Activated CD4-positive, alpha-beta memory T cell treated with anti-CD3 and anti-CD28 coated beads for 36 hours (primary cell): ENCODE measurements around the gene AK9. TPM values are rescaled to one million over a fixed set of nuclear protein-coding genes. Genes with fewer than 3 reads are reported as not detected.
"Not testable (repeated sequence)": the region's sequence is repeated elsewhere in the genome, so short reads cannot be mapped to it uniquely, and the experiment has no call there.

Experiments used
- CTCF ChIA-PET: fragments of 350-600 bp; sonication (Branson Sonifier 250); formaldehyde crosslinking; loops from one replicate; lab custom pipeline; 2021; ENCODE audit warnings: antibody characterized with exemption, inconsistent platforms; lab: Charles Lee
- POLR2A ChIA-PET: fragments of 350-600 bp; sonication (Branson Sonifier 250); formaldehyde crosslinking; loops from one replicate; lab custom pipeline; 2021; ENCODE audit warnings: antibody characterized with exemption; lab: Charles Lee
- DNase-seq: peaks from one replicate; pipeline ENCODE4 v3.0.0-alpha.2; 2020
- H3K27ac Mint-ChIP-seq: one replicate; pipeline ENCODE4 v1.8.0; 2021; ENCODE audit warnings: mixed read lengths
- H3K27me3 Mint-ChIP-seq: one replicate; pipeline ENCODE4 v1.8.0; 2021; ENCODE audit warnings: mixed read lengths
- H3K36me3 Mint-ChIP-seq: one replicate; pipeline ENCODE4 v1.8.0; 2021; ENCODE audit warnings: mixed read lengths
- H3K4me1 Mint-ChIP-seq: one replicate; pipeline ENCODE4 v1.8.0; 2021; ENCODE audit warnings: low read depth, mixed read lengths
- H3K4me3 Mint-ChIP-seq: one replicate; pipeline ENCODE4 v1.8.0; 2021; ENCODE audit warnings: mild to moderate bottlenecking, mixed read lengths
- H3K9me3 Mint-ChIP-seq: one replicate; pipeline ENCODE4 v1.8.0; 2021; ENCODE audit warnings: mixed read lengths
- intact Hi-C: fragments of 100-400 bp; cut with micrococcal nuclease; formaldehyde crosslinking; loops from one replicate; pipeline ENCODE4 v1.15.1; 2023
- total RNA-seq, 2 experiments: library from RNA; stranded (reverse); gene quantifications; one replicate each; pipeline ENCODE4 v1.2.3, GENCODE V29; 2021

AK9 gene
- total RNA-seq, 2 experiments from 2014 or later = 2.2 to 2.8 TPM

GRCh38 chr6:109612268-109612667 lies 78.7 kb downstream of the AK9 start:
- intact Hi-C loops = no loop called here
- ChIA-PET POLR2A (no interaction called here), CTCF (no interaction called here)
- Mint-ChIP-seq H3K4me1 (peaks cover 6% of the 10 kb centered on the region), H3K9me3 (peaks cover 3% of the 10 kb centered on the region), H3K36me3 (peaks cover 15% of the 10 kb centered on the region), H3K27ac (no peak overlapping the region), H3K4me3 (no peak overlapping the region), H3K27me3 (no peaks in the 10 kb centered on the region)
- DNase-seq = no peak

GRCh38 chr6:109611502-109611901 lies 79.5 kb downstream of the AK9 start:
- no peaks in the 10 kb centered on the region for H3K27me3 Mint-ChIP-seq
- intact Hi-C loops = no loop called here
- H3K4me3 Mint-ChIP-seq = no peak overlapping the region
- peaks cover 6% of the 10 kb centered on the region for H3K4me1 Mint-ChIP-seq
- peaks cover 15% of the 10 kb centered on the region for H3K36me3 Mint-ChIP-seq
- ChIA-PET POLR2A (no interaction called here), CTCF (no interaction called here)
- DNase-seq = no peak
- no peak overlapping the region for H3K27ac Mint-ChIP-seq
- peaks cover 3% of the 10 kb centered on the region for H3K9me3 Mint-ChIP-seq

- ChIA-PET POLR2A (no interaction called here), CTCF (no interaction called here)
- peaks cover 6% of the 10 kb centered on the region for H3K4me1 Mint-ChIP-seq
- no peaks in the 10 kb centered on the region for H3K27me3 Mint-ChIP-seq
- DNase-seq = no peak
- intact Hi-C loops = no loop called here
- peaks cover 19% of the 10 kb centered on the region for H3K36me3 Mint-ChIP-seq
- no peak overlapping the region for H3K4me3 Mint-ChIP-seq
- H3K27ac Mint-ChIP-seq = no peak overlapping the region
- H3K9me3 Mint-ChIP-seq = peaks cover 3% of the 10 kb centered on the region
These were observed 80.4 kb downstream of the AK9 start for GRCh38 chr6:109610590-109610989.

- POLR2A ChIA-PET = no interaction called here
- CTCF ChIA-PET = no interaction called here
- intact Hi-C loops = no loop called here
- no peak for DNase-seq
- H3K27ac Mint-ChIP-seq = no peak overlapping the region
- peaks cover 6% of the 10 kb centered on the region for H3K4me1 Mint-ChIP-seq
- peaks cover 23% of the 10 kb centered on the region for H3K36me3 Mint-ChIP-seq
- H3K9me3 Mint-ChIP-seq = peaks cover 3% of the 10 kb centered on the region
- H3K27me3 Mint-ChIP-seq = no peaks in the 10 kb centered on the region
- H3K4me3 Mint-ChIP-seq = no peak overlapping the region
These were observed 81.3 kb downstream of the AK9 start for GRCh38 chr6:109609737-109610136.

GRCh38 chr6:109606359-109606758 lies 84.6 kb downstream of the AK9 start:
- Mint-ChIP-seq H3K9me3 (peaks cover 17% of the 10 kb centered on the region), H3K27me3 (no peaks in the 10 kb centered on the region), H3K27ac (no peak overlapping the region), H3K4me1 (peaks cover 6% of the 10 kb centered on the region), H3K4me3 (no peak overlapping the region), H3K36me3 (peaks cover 17% of the 10 kb centered on the region)
- ChIA-PET CTCF (no interaction called here), POLR2A (no interaction called here)
- no peak for DNase-seq
- intact Hi-C loops = no loop called here

GRCh38 chr6:109595998-109596397 lies 95.0 kb downstream of the AK9 start:
- no peak overlapping the region for H3K27ac Mint-ChIP-seq
- H3K4me3 Mint-ChIP-seq = no peak overlapping the region
- H3K9me3 Mint-ChIP-seq = peaks cover 40% of the 10 kb centered on the region
- no peak for DNase-seq
- CTCF ChIA-PET = interaction anchor here (0.9 to 1.1 kb wide), 3 partner anchors 15 to 444 kb away, joined by 3 to 9 read pairs (median 4); no protein-coding TSS in a partner anchor
- H3K27me3 Mint-ChIP-seq = no peaks in the 10 kb centered on the region
- peaks cover 17% of the 10 kb centered on the region for H3K36me3 Mint-ChIP-seq
- peaks cover 3% of the 10 kb centered on the region for H3K4me1 Mint-ChIP-seq
- intact Hi-C loops = loop anchor here (1.0 to 10.0 kb wide), 2 partner anchors 99 to 443 kb away; partner anchors contain the start of genes AK9 and FIG4
- POLR2A ChIA-PET = no interaction called here

- peaks cover 9% of the 10 kb centered on the region for H3K36me3 Mint-ChIP-seq
- H3K27me3 Mint-ChIP-seq = no peaks in the 10 kb centered on the region
- POLR2A ChIA-PET = no interaction called here
- no peak overlapping the region for H3K27ac Mint-ChIP-seq
- CTCF ChIA-PET = interaction anchor here (1.4 kb wide), 1 partner anchor 16 kb away, joined by 4 read pairs; no protein-coding TSS in a partner anchor
- no peak overlapping the region for H3K4me3 Mint-ChIP-seq
- intact Hi-C loops = no loop called here
- H3K4me1 Mint-ChIP-seq = no peaks in the 10 kb centered on the region
- peaks cover 5% of the 10 kb centered on the region for H3K9me3 Mint-ChIP-seq
- no peak for DNase-seq
These were observed 110.5 kb downstream of the AK9 start for GRCh38 chr6:109580519-109580918.

- no peak for DNase-seq
- H3K36me3 Mint-ChIP-seq = peaks cover 9% of the 10 kb centered on the region
- CTCF ChIA-PET = no interaction called here
- H3K9me3 Mint-ChIP-seq = peaks cover 5% of the 10 kb centered on the region
- intact Hi-C loops = no loop called here
- POLR2A ChIA-PET = no interaction called here
- H3K27me3 Mint-ChIP-seq = no peaks in the 10 kb centered on the region
- no peaks in the 10 kb centered on the region for H3K4me1 Mint-ChIP-seq
- H3K27ac Mint-ChIP-seq = no peak overlapping the region
- H3K4me3 Mint-ChIP-seq = no peak overlapping the region
These were observed 111.6 kb downstream of the AK9 start for GRCh38 chr6:109579361-109579760.

- H3K27me3 Mint-ChIP-seq, DNase-seq, CTCF ChIA-PET, H3K4me1 Mint-ChIP-seq, intact Hi-C loops, H3K9me3 Mint-ChIP-seq, POLR2A ChIA-PET, H3K4me3 Mint-ChIP-seq, H3K27ac Mint-ChIP-seq: not testable (repeated sequence)
- H3K36me3 Mint-ChIP-seq = peaks cover 11% of the 10 kb centered on the region
These were observed 121.1 kb downstream of the AK9 start for GRCh38 chr6:109569901-109570300.

GRCh38 chr6:109561844-109562243 lies 129.2 kb downstream of the AK9 start:
- Mint-ChIP-seq H3K27ac (no peak overlapping the region), H3K4me1 (no peaks in the 10 kb centered on the region), H3K9me3 (peaks cover 11% of the 10 kb centered on the region), H3K27me3 (no peaks in the 10 kb centered on the region), H3K4me3 (no peak overlapping the region), H3K36me3 (peaks cover 25% of the 10 kb centered on the region)
- no peak for DNase-seq
- ChIA-PET CTCF (no interaction called here), POLR2A (no interaction called here)
- intact Hi-C loops = no loop called here

GRCh38 chr6:109531446-109531845 lies 159.6 kb downstream of the AK9 start:
- POLR2A ChIA-PET = no interaction called here
- CTCF ChIA-PET = interaction anchor here (0.6 kb wide), 1 partner anchor 508 kb away, joined by 3 read pairs; no protein-coding TSS in a partner anchor
- Mint-ChIP-seq H3K9me3 (peaks cover 4% of the 10 kb centered on the region), H3K4me3 (no peak overlapping the region), H3K27ac (no peak overlapping the region), H3K36me3 (peaks cover 4% of the 10 kb centered on the region), H3K4me1 (no peaks in the 10 kb centered on the region), H3K27me3 (no peaks in the 10 kb centered on the region)
- DNase-seq = no peak
- intact Hi-C loops = no loop called here

GRCh38 chr6:109527989-109528388 lies 163.0 kb downstream of the AK9 start:
- DNase-seq = no peak
- H3K36me3 Mint-ChIP-seq = peaks cover 5% of the 10 kb centered on the region
- H3K27ac Mint-ChIP-seq = no peak overlapping the region
- POLR2A ChIA-PET = no interaction called here
- no peak overlapping the region for H3K4me3 Mint-ChIP-seq
- H3K4me1 Mint-ChIP-seq = no peaks in the 10 kb centered on the region
- H3K9me3 Mint-ChIP-seq = peaks cover 7% of the 10 kb centered on the region
- CTCF ChIA-PET = interaction anchor here (1.3 to 3.1 kb wide), 4 partner anchors 164 to 862 kb away, joined by 3 to 23 read pairs (median 3); no protein-coding TSS in a partner anchor
- no peaks in the 10 kb centered on the region for H3K27me3 Mint-ChIP-seq
- intact Hi-C loops = loop anchor here (1.0 to 2.0 kb wide), 4 partner anchors 163 to 863 kb away; partner anchors contain the start of genes AK9 and FIG4
